Measurements from ENCODE around the gene TEX26.

GRCh38 chr13:30927595-30927994 is 4.9 kb upstream of the TEX26 start:
- TF ChIP-seq, protein P1, sequence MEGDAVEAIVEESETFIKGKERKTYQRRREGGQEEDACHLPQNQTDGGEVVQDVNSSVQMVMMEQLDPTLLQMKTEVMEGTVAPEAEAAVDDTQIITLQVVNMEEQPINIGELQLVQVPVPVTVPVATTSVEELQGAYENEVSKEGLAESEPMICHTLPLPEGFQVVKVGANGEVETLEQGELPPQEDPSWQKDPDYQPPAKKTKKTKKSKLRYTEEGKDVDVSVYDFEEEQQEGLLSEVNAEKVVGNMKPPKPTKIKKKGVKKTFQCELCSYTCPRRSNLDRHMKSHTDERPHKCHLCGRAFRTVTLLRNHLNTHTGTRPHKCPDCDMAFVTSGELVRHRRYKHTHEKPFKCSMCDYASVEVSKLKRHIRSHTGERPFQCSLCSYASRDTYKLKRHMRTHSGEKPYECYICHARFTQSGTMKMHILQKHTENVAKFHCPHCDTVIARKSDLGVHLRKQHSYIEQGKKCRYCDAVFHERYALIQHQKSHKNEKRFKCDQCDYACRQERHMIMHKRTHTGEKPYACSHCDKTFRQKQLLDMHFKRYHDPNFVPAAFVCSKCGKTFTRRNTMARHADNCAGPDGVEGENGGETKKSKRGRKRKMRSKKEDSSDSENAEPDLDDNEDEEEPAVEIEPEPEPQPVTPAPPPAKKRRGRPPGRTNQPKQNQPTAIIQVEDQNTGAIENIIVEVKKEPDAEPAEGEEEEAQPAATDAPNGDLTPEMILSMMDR (IDR thresholded peaks at IDR 0.05), result no peak
- TF ChIP-seq POLR2A (IDR thresholded peaks at IDR 0.05; ENCODE audit: low read depth) (no peak), POLR2AphosphoS5 (IDR thresholded peaks at IDR 0.05) (no peak)

Data from esophagus muscularis mucosa (tissue), 3 donors.